Measurements from ENCODE around the gene INPP5A. TPM values are rescaled to one million over a fixed set of nuclear protein-coding genes. Genes with fewer than 3 reads are reported as not detected.
"Not testable (repeated sequence)": the region's sequence is repeated elsewhere in the genome, so short reads cannot be mapped to it uniquely, and the experiment has no call there.

Gene INPP5A
- total RNA-seq, 2 donors from 2014 or later, result 11.0 to 14.9 TPM

GRCh38 chr10:132667342-132668047, 129.9 kb downstream of the INPP5A start:
- DNase-seq, result no peak

GRCh38 chr10:132668048-132668394, 130.4 kb downstream of the INPP5A start:
- peaks cover 22% of the 10 kb centered on the region for H3K4me1 Mint-ChIP-seq (ENCODE audit: low read depth)
- H3K27ac Mint-ChIP-seq, result no peak overlapping the region
- no peaks in the 10 kb centered on the region for H3K27me3 Mint-ChIP-seq (ENCODE audit: low read depth)
- peaks cover 0 to 2% of the 10 kb centered on the region in 2 donors for H3K36me3 Mint-ChIP-seq (ENCODE audit: insufficient read depth in 2 of 2)
- DNase-seq, result no peak
- no peaks in the 10 kb centered on the region for H3K9me3 Mint-ChIP-seq
- ATAC-seq (replicated peaks in 1 of 2), result no peak
- no peak overlapping the region for H3K4me3 Mint-ChIP-seq

More at GRCh38 chr10:132667342-132668047, 129.9 kb downstream of the INPP5A start:
- ATAC-seq (replicated peaks in 1 of 2), result no peak
- peaks cover 22% of the 10 kb centered on the region for H3K4me1 Mint-ChIP-seq (ENCODE audit: low read depth)
- no peaks in the 10 kb centered on the region for H3K27me3 Mint-ChIP-seq (ENCODE audit: low read depth)
- no peak overlapping the region for H3K4me3 Mint-ChIP-seq
- peaks cover 0 to 2% of the 10 kb centered on the region in 2 donors for H3K36me3 Mint-ChIP-seq (ENCODE audit: insufficient read depth in 2 of 2)
- H3K27ac Mint-ChIP-seq, result no peak overlapping the region
- H3K9me3 Mint-ChIP-seq, result no peaks in the 10 kb centered on the region

GRCh38 chr10:132669208-132669861, 131.7 kb downstream of the INPP5A start:
- DNase-seq (no peak), ATAC-seq (replicated peaks in 1 of 2) (no peak)
- Mint-ChIP-seq H3K9me3 (no peaks in the 10 kb centered on the region), H3K4me1 (ENCODE audit: low read depth) (peaks cover 19% of the 10 kb centered on the region), H3K27me3 (ENCODE audit: low read depth) (no peaks in the 10 kb centered on the region), H3K36me3 (ENCODE audit: insufficient read depth in 2 of 2) (peaks cover 0 to 2% of the 10 kb centered on the region in 2 donors), H3K4me3 (no peak overlapping the region), H3K27ac (no peak overlapping the region)

- peaks cover 0 to 2% of the 10 kb centered on the region in 2 donors for H3K36me3 Mint-ChIP-seq (ENCODE audit: insufficient read depth in 2 of 2)
- H3K9me3 Mint-ChIP-seq, result no peaks in the 10 kb centered on the region
- DNase-seq (no peak), ATAC-seq (replicated peaks in 1 of 2) (no peak)
- peaks cover 16% of the 10 kb centered on the region for H3K4me1 Mint-ChIP-seq (ENCODE audit: low read depth)
- H3K27me3 Mint-ChIP-seq (ENCODE audit: low read depth), result no peaks in the 10 kb centered on the region
- no peak overlapping the region for H3K4me3 Mint-ChIP-seq
- no peak overlapping the region for H3K27ac Mint-ChIP-seq
Observed at GRCh38 chr10:132670546-132671227, 133.1 kb downstream of the INPP5A start.

- no peaks in the 10 kb centered on the region for H3K9me3 Mint-ChIP-seq
- no peaks in the 10 kb centered on the region for H3K27me3 Mint-ChIP-seq (ENCODE audit: low read depth)
- no peak for DNase-seq
- ATAC-seq (replicated peaks in 1 of 2), result no peak
- H3K4me3 Mint-ChIP-seq, result no peak overlapping the region
- H3K27ac Mint-ChIP-seq, result no peak overlapping the region
- H3K36me3 Mint-ChIP-seq (ENCODE audit: insufficient read depth in 2 of 2), result peaks cover 0 to 2% of the 10 kb centered on the region in 2 donors
- H3K4me1 Mint-ChIP-seq (ENCODE audit: low read depth), result peaks cover 8% of the 10 kb centered on the region
Observed at GRCh38 chr10:132671228-132672154, 133.9 kb downstream of the INPP5A start.

GRCh38 chr10:132673746-132674145, 136.2 kb downstream of the INPP5A start:
- not testable (repeated sequence) for ATAC-seq (replicated peaks in 1 of 2); H3K36me3 Mint-ChIP-seq (ENCODE audit: insufficient read depth in 2 of 2); H3K4me3 Mint-ChIP-seq; H3K27ac Mint-ChIP-seq; H3K27me3 Mint-ChIP-seq (ENCODE audit: low read depth); H3K4me1 Mint-ChIP-seq (ENCODE audit: low read depth); H3K9me3 Mint-ChIP-seq; DNase-seq

- Mint-ChIP-seq H3K36me3 (ENCODE audit: insufficient read depth in 2 of 2) (peaks cover 0 to 2% of the 10 kb centered on the region in 2 donors), H3K27me3 (ENCODE audit: low read depth) (no peaks in the 10 kb centered on the region), H3K9me3 (no peaks in the 10 kb centered on the region), H3K4me3 (no peak overlapping the region), H3K27ac (no peak overlapping the region), H3K4me1 (ENCODE audit: low read depth) (peaks cover 4% of the 10 kb centered on the region)
- ATAC-seq (replicated peaks in 1 of 2) (no peak), DNase-seq (no peak)
Observed at GRCh38 chr10:132674311-132674710, 136.7 kb downstream of the INPP5A start.

GRCh38 chr10:132675031-132675740, 137.6 kb downstream of the INPP5A start:
- Mint-ChIP-seq H3K4me3 (no peak overlapping the region), H3K36me3 (ENCODE audit: insufficient read depth in 2 of 2) (peaks cover 0 to 2% of the 10 kb centered on the region in 2 donors), H3K27me3 (ENCODE audit: low read depth) (no peaks in the 10 kb centered on the region), H3K4me1 (ENCODE audit: low read depth) (peaks cover 4% of the 10 kb centered on the region), H3K9me3 (no peaks in the 10 kb centered on the region), H3K27ac (no peak overlapping the region)
- DNase-seq (no peak), ATAC-seq (replicated peaks in 1 of 2) (no peak)

- no peaks in the 10 kb centered on the region for H3K9me3 Mint-ChIP-seq
- no peak overlapping the region for H3K27ac Mint-ChIP-seq
- no peaks in the 10 kb centered on the region for H3K27me3 Mint-ChIP-seq (ENCODE audit: low read depth)
- peaks cover 3% of the 10 kb centered on the region for H3K4me1 Mint-ChIP-seq (ENCODE audit: low read depth)
- H3K36me3 Mint-ChIP-seq (ENCODE audit: insufficient read depth in 2 of 2), result peaks cover 0 to 1% of the 10 kb centered on the region in 2 donors
- no peak overlapping the region for H3K4me3 Mint-ChIP-seq
- no peak for ATAC-seq (replicated peaks in 1 of 2)
- no peak for DNase-seq
Observed at GRCh38 chr10:132676193-132676891, 138.8 kb downstream of the INPP5A start.

- no peak overlapping the region for H3K4me3 Mint-ChIP-seq
- peaks cover 6% of the 10 kb centered on the region for H3K4me1 Mint-ChIP-seq (ENCODE audit: low read depth)
- H3K27me3 Mint-ChIP-seq (ENCODE audit: low read depth), result no peaks in the 10 kb centered on the region
- no peak for DNase-seq
- ATAC-seq (replicated peaks in 1 of 2), result no peak
- peaks cover 0 to 2% of the 10 kb centered on the region in 2 donors for H3K36me3 Mint-ChIP-seq (ENCODE audit: insufficient read depth in 2 of 2)
- H3K9me3 Mint-ChIP-seq, result no peaks in the 10 kb centered on the region
- no peak overlapping the region for H3K27ac Mint-ChIP-seq
Observed at GRCh38 chr10:132677096-132677472, 139.5 kb downstream of the INPP5A start.

GRCh38 chr10:132677473-132678227, 140.1 kb downstream of the INPP5A start:
- H3K4me3 Mint-ChIP-seq, result no peak overlapping the region
- H3K4me1 Mint-ChIP-seq (ENCODE audit: low read depth), result peaks cover 6% of the 10 kb centered on the region
- no peak for DNase-seq
- no peaks in the 10 kb centered on the region for H3K9me3 Mint-ChIP-seq
- ATAC-seq (replicated peaks in 1 of 2), result no peak
- no peak overlapping the region for H3K27ac Mint-ChIP-seq
- H3K27me3 Mint-ChIP-seq (ENCODE audit: low read depth), result no peaks in the 10 kb centered on the region
- peaks cover 0 to 2% of the 10 kb centered on the region in 2 donors for H3K36me3 Mint-ChIP-seq (ENCODE audit: insufficient read depth in 2 of 2)
